Stimulated activated naive CD4-positive, alpha-beta T cell (primary cell): ENCODE data around the gene MRPL43.
A peak's percentile ranks its signal among the peaks of the same experiment; 100 is the strongest.
"Not testable (repeated sequence)": the region's sequence is repeated elsewhere in the genome, so short reads cannot be mapped to it uniquely, and the experiment has no call there.

Source experiments
- DNase-seq, 6 experiments: peaks; one replicate each; lab custom pipeline; 2025; lab: John Stamatoyannopoulos, UW

MRPL43 gene

DNA sequence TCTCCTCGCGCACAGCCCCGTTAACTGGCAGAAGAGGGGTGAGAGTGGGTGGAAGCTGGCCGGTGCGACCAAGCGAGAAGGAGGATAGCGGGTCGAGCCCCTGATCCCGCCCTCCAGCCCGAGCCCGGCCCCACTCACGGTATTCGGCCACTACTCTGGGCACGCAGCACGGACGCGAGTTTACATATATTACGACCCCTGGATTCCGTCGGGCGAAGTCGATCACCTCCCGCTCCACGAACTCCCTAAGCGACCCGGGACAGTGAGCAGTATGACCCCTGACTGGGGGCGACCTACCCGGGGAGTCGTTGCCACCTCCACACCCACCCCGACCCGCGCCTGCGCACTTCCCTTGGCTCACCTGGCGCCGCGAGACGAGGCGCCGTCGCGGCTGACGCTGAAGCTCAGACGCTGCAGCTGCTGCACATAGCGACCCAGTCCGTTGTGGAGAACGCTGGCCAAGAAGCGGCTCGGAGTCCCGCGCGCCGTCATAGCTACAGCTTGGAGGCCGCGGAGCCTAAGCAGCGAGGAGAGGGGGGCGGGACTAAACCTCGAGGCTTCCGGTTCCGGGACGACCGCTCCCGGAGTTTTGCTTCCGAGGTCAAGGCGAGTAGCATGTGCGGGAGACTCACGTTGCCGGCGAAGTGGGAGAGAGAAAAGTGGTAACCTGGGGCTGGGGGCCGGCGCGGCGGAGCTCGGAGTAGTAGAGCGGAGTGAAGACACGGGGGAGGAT lies at the start of gene MRPL43, which contains the start of gene TWNK:
Gene MRPL43 (minus strand): TSS at position 546 of the 733 bp plus-strand sequence. CDS start 54 bp downstream, at position 492.
Gene TWNK (plus strand): TSS at position 592 of the 733 bp plus-strand sequence. CDS start 668 bp downstream, outside the sequence.
- DNase-seq, result peak; percentile 65 to 87 (median 80)

GRCh38 chr10:101036726-101037125 lies 49.4 kb upstream of the MRPL43 start:
- DNase-seq, result no peak

DNA sequence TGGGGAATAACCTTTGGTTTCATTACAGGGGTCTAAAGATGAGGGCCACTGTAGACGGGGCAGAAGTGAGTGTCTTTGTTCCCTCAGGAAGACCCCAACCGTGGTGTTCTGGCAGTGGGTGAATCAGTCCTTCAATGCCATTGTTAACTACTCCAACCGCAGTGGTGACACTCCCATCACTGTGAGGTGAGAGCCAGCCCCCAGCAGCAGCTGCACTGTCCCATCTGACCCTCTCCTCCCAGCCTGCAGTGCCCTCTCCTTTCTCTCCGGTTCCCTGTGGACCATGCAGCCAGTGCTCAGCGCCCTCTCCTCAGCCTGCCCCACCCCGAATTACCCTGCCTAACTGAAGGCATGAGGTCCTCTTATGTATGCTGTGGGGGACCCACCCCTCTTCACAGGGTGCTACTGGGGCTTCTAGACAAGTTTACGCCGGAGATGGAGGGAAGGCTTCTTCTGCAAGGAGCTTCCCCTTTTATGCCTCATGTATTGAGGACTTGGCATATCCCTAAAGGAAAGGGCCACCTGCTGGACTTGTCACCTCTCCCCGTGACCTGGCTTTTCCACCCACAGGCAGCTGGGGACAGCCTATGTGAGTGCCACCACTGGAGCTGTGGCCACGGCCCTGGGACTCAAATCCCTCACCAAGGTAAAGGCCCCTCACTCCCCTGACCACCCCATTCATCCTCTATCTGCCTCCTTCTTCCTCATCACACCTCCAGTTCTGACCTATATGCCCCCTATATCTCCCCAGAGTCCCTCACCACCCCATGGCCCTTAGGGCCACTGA lies 48.8 kb upstream of the MRPL43 start:
- no peak for DNase-seq

DNA sequence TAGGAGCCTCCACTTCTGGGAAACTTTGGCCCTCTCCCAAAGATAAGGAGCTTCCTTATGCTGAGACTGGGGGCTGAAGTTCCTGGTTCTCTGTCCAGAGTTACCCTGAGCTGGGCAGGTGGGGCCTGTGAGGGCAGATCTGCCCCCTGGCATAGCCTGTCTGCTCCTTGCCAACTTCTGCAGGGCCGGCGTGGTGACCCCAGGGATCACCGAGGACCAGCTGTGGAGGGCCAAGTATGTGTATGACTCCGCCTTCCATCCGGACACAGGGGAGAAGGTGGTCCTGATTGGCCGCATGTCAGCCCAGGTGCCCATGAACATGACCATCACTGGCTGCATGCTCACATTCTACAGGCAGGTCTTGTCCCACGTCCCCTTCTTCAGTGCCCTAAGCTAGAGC lies 48.0 kb upstream of the MRPL43 start:
- no peak for DNase-seq

DNA sequence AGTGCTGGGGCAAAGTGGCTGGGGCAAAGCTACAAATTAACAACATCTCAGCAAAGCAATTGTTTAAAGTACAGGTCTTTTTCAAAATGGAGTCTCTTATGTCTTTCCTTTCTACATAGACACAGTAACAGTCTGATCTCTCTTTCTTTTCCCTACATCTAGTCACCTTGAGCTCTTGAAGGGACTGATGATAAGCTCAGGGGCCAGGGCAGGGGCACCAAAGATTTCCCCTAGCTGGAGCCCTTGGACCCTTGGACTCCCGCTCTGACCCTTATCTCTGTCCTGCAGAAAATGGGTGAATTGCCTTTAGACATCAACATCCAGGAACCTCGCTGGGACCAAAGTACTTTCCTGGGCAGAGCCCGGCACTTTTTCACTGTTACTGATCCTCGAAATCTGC lies 47.1 kb upstream of the MRPL43 start:
- DNase-seq, result not testable (repeated sequence)

GRCh38 chr10:101033276-101033675 lies 46.0 kb upstream of the MRPL43 start:
- DNase-seq, result no peak

- no peak for DNase-seq
Observed at GRCh38 chr10:101032637-101033224, 45.4 kb upstream of the MRPL43 start.

GRCh38 chr10:101031796-101032636 lies 44.7 kb upstream of the MRPL43 start:
- peak; percentile 76 to 86 (median 82) for DNase-seq

DNA sequence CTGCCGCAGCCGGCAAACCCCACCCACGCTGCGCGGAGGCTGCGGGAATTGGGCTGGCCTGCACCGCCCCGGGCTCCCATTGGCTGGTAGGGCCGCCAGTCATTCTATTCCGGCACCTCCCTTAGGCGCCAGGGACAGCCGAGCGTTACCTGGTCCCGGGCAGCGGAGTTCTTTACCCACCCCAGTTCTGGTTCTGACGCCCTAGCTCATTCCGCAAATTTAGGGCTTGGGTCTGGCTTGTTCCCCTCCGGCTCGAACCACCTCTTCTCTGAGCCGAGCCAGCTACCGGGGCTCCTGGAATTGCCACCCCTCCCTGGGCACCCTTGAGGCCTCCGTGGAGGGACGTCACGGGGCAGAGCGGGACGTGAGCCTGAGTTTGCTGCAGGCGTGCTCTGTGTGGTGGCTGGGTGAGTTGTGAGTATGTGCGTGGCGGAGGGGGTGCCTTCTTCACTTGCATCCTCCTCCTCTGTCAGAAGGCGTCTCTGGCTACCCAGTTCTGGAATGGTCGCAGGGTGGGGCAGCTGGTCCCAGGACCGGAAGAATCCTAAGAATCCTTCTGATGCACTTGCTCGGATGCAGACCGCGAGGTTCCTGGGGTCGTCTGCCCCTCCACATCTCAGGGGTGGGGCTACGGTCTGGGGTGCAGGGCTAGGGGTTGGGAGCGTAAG lies 44.0 kb upstream of the MRPL43 start, which contains the start of the genes PDZD7 and SFXN3:
Gene PDZD7 (minus strand): TSS at position 2 of the 668 bp plus-strand sequence. CDS start 910 bp downstream, outside the sequence.
Gene SFXN3 (plus strand): TSS at position 107 of the 668 bp plus-strand sequence. CDS start 3,461 bp downstream, outside the sequence.
- DNase-seq, result peak; percentile 92 to 95 (median 94)

GRCh38 chr10:101030496-101031127 lies 43.3 kb upstream of the MRPL43 start:
- no peak for DNase-seq

DNA sequence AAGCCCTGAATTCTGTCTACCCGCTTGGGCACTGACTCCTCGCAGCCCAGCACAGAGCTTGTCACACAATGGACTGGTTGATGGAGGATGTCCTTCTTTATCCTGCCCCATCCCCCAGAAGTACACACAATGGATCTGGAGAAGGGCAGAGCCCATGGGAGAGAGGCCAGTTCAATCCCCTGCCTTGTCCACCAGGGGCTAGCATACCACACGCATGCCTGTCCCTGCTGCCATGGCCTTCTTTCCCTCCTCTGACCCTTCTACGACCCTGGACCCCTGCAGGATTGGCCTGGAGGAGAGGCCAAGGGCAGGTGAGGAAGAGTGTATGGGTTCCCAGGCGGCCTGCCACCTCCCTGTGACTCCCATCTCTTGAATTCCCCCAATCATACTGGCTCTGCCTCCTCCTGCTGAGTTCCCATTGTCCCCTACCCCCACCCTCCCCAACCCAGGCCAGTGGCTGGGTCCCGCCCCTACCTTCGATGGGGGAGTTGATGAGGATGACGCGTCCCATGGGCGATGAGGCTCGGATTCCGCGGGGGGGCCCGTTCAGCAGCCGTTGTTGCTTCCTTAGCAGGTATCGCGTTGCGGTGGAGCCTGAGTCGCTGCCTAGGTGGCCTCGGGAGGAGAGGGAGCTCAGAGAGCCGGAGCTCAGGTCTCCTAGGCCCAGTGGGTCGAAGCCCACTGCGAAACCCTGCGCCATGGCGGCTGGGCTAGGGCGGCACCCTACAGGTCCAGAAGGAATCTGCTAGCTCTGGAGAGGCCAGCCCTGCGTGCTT lies 42.4 kb upstream of the MRPL43 start:
- no peak for DNase-seq

DNA sequence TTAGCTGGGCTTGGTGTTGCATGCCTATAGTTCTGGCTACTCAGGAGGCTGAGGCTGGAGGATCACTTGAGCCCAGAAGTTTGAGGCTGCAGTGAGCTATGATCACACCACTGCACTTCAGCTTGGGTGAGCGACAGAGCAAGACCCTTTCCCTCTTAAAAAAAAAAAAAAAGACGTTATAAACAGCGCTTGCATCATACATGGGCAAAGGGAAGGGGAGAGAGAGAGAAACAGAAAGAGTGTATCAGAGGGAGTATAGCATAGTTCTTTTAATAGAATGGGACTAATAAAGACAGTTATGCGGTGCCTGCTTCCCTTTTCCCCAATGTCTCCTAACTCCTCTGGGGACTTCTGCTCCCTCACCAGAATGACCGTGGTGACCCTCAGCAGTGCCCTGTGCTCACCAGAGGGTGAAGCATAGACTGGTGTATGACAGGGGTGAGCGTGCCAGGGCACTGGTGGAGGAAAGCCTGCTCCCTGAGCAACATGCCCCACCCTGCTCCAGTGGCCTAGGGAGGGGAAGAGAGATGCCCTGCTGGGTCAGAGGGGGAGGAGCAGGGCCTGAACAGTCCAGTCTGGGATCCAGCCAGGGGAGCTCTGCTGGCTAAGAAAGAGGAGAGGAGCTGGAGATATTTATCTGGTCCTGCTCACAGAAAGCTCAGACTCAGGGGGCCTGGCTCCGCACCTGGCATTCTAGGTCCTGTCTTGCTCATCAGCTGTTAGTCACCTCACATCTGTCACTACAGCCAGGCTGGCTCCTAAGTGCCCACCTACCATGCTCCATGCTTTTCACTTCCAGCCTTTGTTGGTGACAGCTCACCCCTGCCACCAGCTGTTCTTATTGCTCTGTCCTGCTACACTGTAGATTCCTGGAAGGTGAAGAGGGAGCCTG lies 41.4 kb upstream of the MRPL43 start:
- no peak for DNase-seq

DNA sequence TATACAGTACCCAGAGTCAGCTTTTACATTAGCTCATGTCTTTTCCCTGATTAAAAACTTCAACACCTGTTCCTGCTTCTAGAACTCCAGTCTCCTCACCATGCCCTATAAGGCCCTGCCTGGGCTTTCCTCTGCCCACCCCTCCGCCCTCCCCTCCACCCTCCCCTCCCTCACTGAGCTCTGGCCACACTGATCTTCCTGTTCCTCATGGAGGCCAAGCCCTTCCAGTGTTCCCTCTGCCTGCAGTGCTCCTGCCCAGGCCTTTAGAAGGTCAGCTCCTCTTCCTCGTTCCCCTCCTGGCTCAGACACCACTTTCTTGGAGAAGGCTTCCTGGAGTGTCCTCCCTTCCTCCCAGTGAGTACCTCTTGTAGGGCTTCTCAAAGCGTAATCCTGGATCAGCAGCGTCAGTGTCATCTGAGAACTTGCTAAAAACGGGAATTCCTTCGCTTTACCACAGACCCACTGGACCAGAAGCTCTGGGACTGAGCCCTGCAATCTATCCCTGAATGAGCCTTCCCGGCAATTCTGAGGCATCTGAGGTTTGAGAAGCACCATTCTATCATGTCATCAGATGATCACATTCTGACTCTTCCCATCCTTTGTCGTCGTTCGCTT lies 39.9 kb upstream of the MRPL43 start:
- DNase-seq, result no peak

DNA sequence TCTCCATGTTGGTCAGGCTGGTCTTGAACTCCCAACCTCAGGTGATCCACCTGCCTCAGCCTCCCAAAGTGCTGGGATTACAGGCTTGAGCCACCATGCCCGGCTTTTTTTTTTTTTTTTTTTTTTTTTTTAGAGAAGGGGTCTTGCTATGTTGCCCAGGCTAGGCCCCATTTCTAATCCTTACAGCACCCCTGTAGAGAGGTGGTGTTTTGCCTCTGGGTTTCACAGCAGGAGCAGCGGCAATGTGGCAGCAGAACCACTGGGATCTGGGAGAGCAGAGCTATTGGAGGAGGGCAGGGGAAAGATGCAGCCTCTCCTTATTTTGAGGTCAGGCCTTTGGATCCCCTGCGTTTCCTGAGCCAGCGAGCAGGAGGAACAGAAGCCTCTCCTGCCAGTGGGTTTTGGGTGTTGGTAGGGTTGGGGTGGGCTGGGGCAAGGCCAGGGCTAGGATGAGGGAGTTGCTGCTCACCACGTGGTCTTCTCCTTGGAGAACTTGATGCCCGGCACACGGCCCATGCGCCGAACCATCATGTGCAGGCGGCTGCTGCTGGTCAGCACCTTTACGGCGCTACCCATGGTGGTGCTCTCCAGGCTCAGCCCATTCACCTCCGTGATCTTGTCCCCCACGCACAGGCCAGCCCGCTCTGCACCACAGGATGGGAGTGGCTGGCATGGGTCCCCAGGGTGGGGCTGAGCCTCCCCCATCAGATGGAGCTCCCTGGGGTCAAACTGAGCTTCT lies 35.8 kb upstream of the MRPL43 start:
- no peak for DNase-seq

DNA sequence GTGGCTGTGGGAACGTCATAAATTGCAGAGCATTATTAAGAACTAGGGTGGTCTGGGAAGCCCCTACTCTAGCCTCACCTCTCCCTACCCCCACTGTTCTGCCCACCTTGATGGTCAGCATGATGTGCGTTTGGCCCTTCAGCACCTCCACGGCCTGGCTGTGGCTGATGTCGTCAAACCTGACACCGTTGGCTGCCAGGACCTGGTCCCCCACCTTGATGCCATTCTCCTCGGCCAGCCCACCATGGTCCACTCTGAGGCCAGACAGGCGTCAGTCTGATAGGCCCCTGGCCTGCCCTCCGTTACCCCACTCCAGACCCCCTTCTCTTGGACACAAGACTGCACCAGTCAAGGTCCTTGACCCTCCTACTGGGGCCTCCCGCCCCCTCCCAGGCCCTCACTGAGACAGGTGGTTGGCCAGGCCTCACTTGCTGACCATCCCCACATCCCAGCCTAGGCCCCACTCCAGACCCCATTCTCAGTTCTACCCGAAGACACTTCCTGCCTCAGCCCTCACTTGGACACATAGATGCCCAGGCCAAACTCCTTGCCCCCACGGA lies 34.5 kb upstream of the MRPL43 start:
- DNase-seq, result no peak

DNA sequence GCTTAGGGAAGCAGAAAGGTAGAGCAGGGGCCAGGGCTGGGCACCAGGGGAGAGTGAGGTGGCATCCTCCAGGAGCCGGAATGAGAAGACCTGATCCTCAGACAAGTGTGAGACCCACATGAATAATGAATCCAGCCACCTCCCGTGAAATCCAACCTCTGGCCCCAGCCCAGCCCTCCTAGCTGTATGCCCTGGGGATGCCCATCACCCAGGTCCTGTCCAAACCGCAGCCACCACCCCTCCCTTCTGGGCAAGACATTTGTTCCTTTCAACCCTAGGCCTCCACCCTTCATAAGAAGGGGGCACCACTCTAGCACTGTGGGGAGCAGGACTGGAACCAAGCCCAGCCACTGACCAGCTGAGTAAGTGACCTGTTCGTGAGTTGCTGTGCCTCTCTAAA lies 33.9 kb upstream of the MRPL43 start:
- no peak for DNase-seq

DNA sequence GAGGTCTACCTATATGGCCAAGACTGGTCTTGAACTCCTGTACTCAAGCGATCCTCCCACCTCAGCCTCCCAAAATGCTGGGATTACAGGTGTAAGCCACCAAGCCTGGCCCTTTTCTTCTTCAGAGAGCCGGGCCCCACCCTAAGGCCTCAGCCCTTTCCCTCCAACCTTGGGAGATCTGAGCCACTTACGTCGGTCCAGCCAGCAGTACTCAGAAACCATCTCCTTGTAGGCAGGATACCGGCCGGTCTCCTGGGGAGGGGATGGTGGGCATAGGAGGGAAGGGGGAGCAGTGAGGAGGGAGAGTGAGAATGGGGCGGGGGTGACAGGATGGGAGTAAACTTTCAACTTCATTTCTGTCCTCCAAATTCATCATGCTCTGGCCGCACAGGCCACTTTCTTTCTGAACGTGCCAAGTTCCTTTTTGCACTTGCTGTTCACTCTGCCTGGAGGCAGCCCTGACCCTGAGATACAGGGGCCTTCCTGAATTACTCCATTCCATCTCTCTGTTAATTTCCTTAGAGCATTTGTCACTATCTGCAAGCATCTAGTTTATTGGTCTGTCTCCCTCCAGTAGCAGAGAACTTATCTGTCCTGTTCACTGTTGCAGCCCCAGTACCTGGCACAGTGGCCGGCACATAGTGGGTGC lies 33.3 kb upstream of the MRPL43 start:
- no peak for DNase-seq
